Esophagus squamous epithelium (tissue), 5 donors: Measurements from ENCODE around the gene PRSS36. TPM values are rescaled to one million over a fixed set of nuclear protein-coding genes. Genes with fewer than 3 reads are reported as not detected.

Experiments
- DNase-seq: peaks from one replicate; lab custom pipeline; 2025; lab: John Stamatoyannopoulos, UW
- H3K27ac ChIP-seq, 4 donors: fragments of 200-600 bp; sonication (generic); one replicate each; pipeline ENCODE4 v1.5.1; 2016 to 2019; ENCODE audit warnings: mild to moderate bottlenecking in 1 of 4
- H3K27me3 ChIP-seq, 4 donors: fragments of 200-600 bp; sonication (generic); 1 replicate in 3 of 4; 2 replicates in 1 of 4; pipeline versions ENCODE4 v1.5.1 to v1.6.0; 2017 to 2021; ENCODE audit warnings: antibody characterized with exemption in 1 of 4
- H3K36me3 ChIP-seq, 3 donors: fragments of 200-600 bp; sonication (generic); one replicate each; pipeline ENCODE4 v1.5.1; 2016 to 2019
- H3K4me1 ChIP-seq, 3 donors: fragments of 200-600 bp; sonication (generic); one replicate each; pipeline ENCODE4 v1.5.1; 2017 to 2019
- H3K4me3 ChIP-seq, 4 donors: fragments of 200-600 bp; sonication (generic); 1 replicate in 3 of 4; 2 replicates in 1 of 4; pipeline ENCODE4 v1.5.1; 2016 to 2019; ENCODE audit warnings: mild to moderate bottlenecking in 2 of 4, moderate library complexity in 1 of 4
- H3K9me3 ChIP-seq, 3 donors: fragments of 200-600 bp; sonication (generic); one replicate each; pipeline ENCODE4 v1.5.1; 2016 to 2019
- CTCF ChIP-seq, 6 experiments: fragments of 450-650 bp in 4 of 6; fragments of 200-600 bp in 2 of 6; sonication (generic) in 2 of 6; IDR thresholded peaks; one replicate each; pipeline ENCODE4 v1.5.1; 2016 to 2019; ENCODE audit warnings: antibody characterized with exemption in 6 of 6, mild to moderate bottlenecking in 4 of 6, moderate library complexity in 4 of 6
- POLR2A ChIP-seq, 4 donors: fragments of 450-650 bp; IDR thresholded peaks; one replicate each; pipeline ENCODE4 v1.6.1; 2017; ENCODE audit warnings: antibody characterized with exemption in 4 of 4, mild to moderate bottlenecking in 4 of 4, moderate library complexity in 3 of 4
- WGBS, 2 donors: methylation state at CpG; one replicate each; pipeline ENCODE4 v1.1.5; 2018; 5-methylcytosine and 5-hydroxymethylcytosine counted together
- intact Hi-C: fragments of 100-400 bp; cut with DNase I; formaldehyde crosslinking; loops from one replicate; pipeline ENCODE4 v1.15.0; 2022
- total RNA-seq, 4 donors: library from RNA; depleted of rRNA; stranded (reverse); fragments of >200 nt; gene quantifications; one replicate each; pipeline ENCODE4 v1.1.0, GENCODE V29; 2016
- donor health status: DM: yes; HTN: yes; CAD: no.

Gene PRSS36
- total RNA-seq, 4 donors from 2014 or later, result 0.38 to 4.2 (median 1.9) TPM

GRCh38 chr16:31194898-31195297 is 45.0 kb upstream of the PRSS36 start:
- TF ChIP-seq POLR2A (IDR thresholded peaks at IDR 0.05) (no peak), CTCF (IDR thresholded peaks at IDR 0.05) (no peak)
- peaks cover 34 to 85% (median 49%) of the 10 kb centered on the region in 3 donors for H3K36me3 ChIP-seq

GRCh38 chr16:31193874-31194273 is 44.0 kb upstream of the PRSS36 start:
- Histone ChIP-seq H3K4me1 (peaks cover 0 to 8% (median 0%) of the 10 kb centered on the region in 3 donors), H3K27ac (no peak overlapping the region), H3K9me3 (no peaks in the 10 kb centered on the region), H3K4me3 (no peak overlapping the region), H3K36me3 (peaks cover 34 to 87% (median 60%) of the 10 kb centered on the region in 3 donors), H3K27me3 (no peaks in the 10 kb centered on the region)
- intact Hi-C loops, result no loop called here
- no peak for DNase-seq
- TF ChIP-seq POLR2A (IDR thresholded peaks at IDR 0.05) (no peak), CTCF (IDR thresholded peaks at IDR 0.05) (no peak)
- WGBS, 2 donors, result 76 to 95% methylated on average over 2 of the region's 2 CpGs

More at GRCh38 chr16:31194898-31195297, 45.0 kb upstream of the PRSS36 start:
- 69 to 80% methylated on average over 7 of the region's 7 CpGs for WGBS, 2 donors
- no peak for DNase-seq
- H3K27ac ChIP-seq, result no peak overlapping the region
- no peak overlapping the region for H3K4me3 ChIP-seq
- no peaks in the 10 kb centered on the region for H3K27me3 ChIP-seq
- peaks cover 0 to 13% (median 0%) of the 10 kb centered on the region in 3 donors for H3K4me1 ChIP-seq
- intact Hi-C loops, result no loop called here
- H3K9me3 ChIP-seq, result no peaks in the 10 kb centered on the region

GRCh38 chr16:31192856-31193642 is 43.2 kb upstream of the PRSS36 start:
- TF ChIP-seq POLR2A (IDR thresholded peaks at IDR 0.05), result no peak
- no peak for TF ChIP-seq CTCF (IDR thresholded peaks at IDR 0.05)
- H3K4me1 ChIP-seq, result peaks cover 0 to 4% (median 0%) of the 10 kb centered on the region in 3 donors
- H3K27ac ChIP-seq, result no peak overlapping the region
- no peaks in the 10 kb centered on the region for H3K27me3 ChIP-seq
- 89 to 91% methylated on average over 12 to 16 of the region's 16 CpGs for WGBS, 2 donors
- no peak for DNase-seq
- peaks cover 34 to 96% (median 68%) of the 10 kb centered on the region in 3 donors for H3K36me3 ChIP-seq
- H3K4me3 ChIP-seq, result no peak overlapping the region
- intact Hi-C loops, result no loop called here
- H3K9me3 ChIP-seq, result no peaks in the 10 kb centered on the region

- Histone ChIP-seq H3K27ac (no peak overlapping the region), H3K9me3 (no peaks in the 10 kb centered on the region), H3K27me3 (no peaks in the 10 kb centered on the region), H3K4me1 (peaks cover 0 to 6% (median 0%) of the 10 kb centered on the region in 3 donors), H3K4me3 (no peak overlapping the region), H3K36me3 (peaks cover 38 to 100% (median 73%) of the 10 kb centered on the region in 3 donors)
- no peak for TF ChIP-seq CTCF (IDR thresholded peaks at IDR 0.05)
- TF ChIP-seq POLR2A (IDR thresholded peaks at IDR 0.05), result no peak
- 84 to 86% methylated on average over 4 of the region's 5 CpGs for WGBS, 2 donors
- DNase-seq, result no peak
- intact Hi-C loops, result no loop called here
Observed at GRCh38 chr16:31191697-31192428, 42.0 kb upstream of the PRSS36 start.
